Calu3 (cell line): ENCODE measurements around the gene TMA7B. TPM values are rescaled to one million over a fixed set of nuclear protein-coding genes. Genes with fewer than 3 reads are reported as not detected.

Source experiments
- BruUV-seq: library from RNA; stranded (reverse); fragments of 400-500 nt; replicated peaks from 2 replicates; lab custom pipeline; 2021; lab: Mats Ljungman, UMichigan
- CTCF ChIA-PET: fragments of 300-600 bp; sonication (Branson Sonifier 250); formaldehyde crosslinking; loops from one replicate; lab custom pipeline; 2022; ENCODE audit warnings: antibody characterized with exemption; lab: Charles Lee
- DNase-seq: peaks from one replicate; pipeline ENCODE4 v3.0.0; 2022
- H3K27ac Mint-ChIP-seq: one replicate; pipeline ENCODE4 v1.8.0; 2022; ENCODE audit warnings: mixed read lengths; ENCODE audit not compliant: unreplicated experiment
- H3K27me3 Mint-ChIP-seq: one replicate; pipeline ENCODE4 v1.8.0; 2022; ENCODE audit warnings: mixed read lengths; ENCODE audit not compliant: unreplicated experiment
- H3K36me3 Mint-ChIP-seq: one replicate; pipeline ENCODE4 v1.8.0; 2022; ENCODE audit warnings: mild to moderate bottlenecking, moderate library complexity, mixed read lengths; ENCODE audit not compliant: insufficient read depth, unreplicated experiment
- H3K4me1 Mint-ChIP-seq: one replicate; pipeline ENCODE4 v1.8.0; 2022; ENCODE audit warnings: mild to moderate bottlenecking, low read depth, mixed read lengths; ENCODE audit not compliant: unreplicated experiment
- H3K4me3 Mint-ChIP-seq: one replicate; pipeline ENCODE4 v1.8.0; 2022; ENCODE audit warnings: mild to moderate bottlenecking, low read depth, moderate library complexity, mixed read lengths; ENCODE audit not compliant: unreplicated experiment
- H3K9me3 Mint-ChIP-seq: one replicate; pipeline ENCODE4 v1.8.0; 2022; ENCODE audit warnings: low read depth, mixed read lengths; ENCODE audit not compliant: unreplicated experiment
- intact Hi-C: fragments of 100-400 bp; cut with micrococcal nuclease; formaldehyde crosslinking; loops from one replicate; pipeline ENCODE4 v1.10.0; 2022; ENCODE audit not compliant: unreplicated experiment
- total RNA-seq: library from RNA; stranded (reverse); gene quantifications from 2 replicates; pipeline ENCODE4 v1.2.3, GENCODE V29; 2022
- TF ChIP-seq, protein P1 (sequence below): fragments of 200-600 bp; IDR thresholded peaks from one replicate; pipeline ENCODE4 v1.8.0; 2022; ENCODE audit warnings: antibody characterized with exemption; ENCODE audit not compliant: unreplicated experiment

The TMA7B gene
- total RNA-seq, 1 experiment from 2014 or later: not detected

DNA sequence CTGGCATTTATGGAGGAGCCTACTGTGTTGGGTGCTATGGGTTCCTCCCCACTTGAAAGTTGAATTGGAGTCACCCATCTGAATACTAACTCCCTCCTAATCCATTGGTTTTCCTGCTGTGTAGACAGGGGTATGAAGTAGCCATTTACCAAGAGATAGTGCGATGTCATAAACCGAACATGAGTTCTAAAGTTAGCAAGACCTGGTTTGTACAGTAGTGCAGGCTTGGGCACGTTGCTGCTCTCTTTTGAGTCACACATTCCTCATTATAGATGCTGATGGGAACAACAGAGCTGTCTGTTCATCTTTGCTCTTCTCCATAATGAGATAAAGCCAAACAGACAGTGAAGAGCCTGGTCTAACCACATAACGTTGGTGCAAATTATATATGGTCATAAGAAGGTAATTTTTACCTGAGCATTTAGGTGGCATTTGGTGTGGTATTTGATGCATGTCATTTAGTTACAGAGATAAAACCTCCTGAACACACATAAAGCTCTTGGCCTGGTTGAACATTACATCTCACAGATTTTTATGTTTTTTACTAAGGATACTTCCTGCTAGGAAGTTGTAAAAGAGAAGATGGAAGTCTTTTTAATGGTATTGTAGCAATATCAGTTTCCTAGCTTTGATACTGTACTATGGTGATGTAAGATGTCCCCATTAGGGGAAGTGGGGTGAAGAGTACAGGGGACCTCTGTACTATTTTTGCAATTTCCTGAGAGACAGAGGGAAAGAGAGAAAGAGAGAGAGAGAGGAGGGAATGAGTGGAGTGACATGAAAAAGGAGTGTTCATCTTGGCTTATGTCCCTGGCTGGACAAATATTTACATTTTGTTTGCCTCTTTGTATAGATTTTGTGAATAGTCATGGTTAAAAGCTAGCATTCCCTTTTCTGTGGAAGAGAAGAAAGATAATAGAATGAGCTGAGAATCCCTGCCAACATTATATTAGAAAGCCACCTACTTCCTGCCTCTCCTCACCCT is 31.4 kb upstream of the TMA7B start:
- TF ChIP-seq, protein P1, sequence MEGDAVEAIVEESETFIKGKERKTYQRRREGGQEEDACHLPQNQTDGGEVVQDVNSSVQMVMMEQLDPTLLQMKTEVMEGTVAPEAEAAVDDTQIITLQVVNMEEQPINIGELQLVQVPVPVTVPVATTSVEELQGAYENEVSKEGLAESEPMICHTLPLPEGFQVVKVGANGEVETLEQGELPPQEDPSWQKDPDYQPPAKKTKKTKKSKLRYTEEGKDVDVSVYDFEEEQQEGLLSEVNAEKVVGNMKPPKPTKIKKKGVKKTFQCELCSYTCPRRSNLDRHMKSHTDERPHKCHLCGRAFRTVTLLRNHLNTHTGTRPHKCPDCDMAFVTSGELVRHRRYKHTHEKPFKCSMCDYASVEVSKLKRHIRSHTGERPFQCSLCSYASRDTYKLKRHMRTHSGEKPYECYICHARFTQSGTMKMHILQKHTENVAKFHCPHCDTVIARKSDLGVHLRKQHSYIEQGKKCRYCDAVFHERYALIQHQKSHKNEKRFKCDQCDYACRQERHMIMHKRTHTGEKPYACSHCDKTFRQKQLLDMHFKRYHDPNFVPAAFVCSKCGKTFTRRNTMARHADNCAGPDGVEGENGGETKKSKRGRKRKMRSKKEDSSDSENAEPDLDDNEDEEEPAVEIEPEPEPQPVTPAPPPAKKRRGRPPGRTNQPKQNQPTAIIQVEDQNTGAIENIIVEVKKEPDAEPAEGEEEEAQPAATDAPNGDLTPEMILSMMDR: no peak
- no peak overlapping the region for H3K27ac Mint-ChIP-seq
- no peak for DNase-seq
- H3K4me1 Mint-ChIP-seq: no peaks in the 10 kb centered on the region
- intact Hi-C loops: no loop called here
- peaks cover 44% of the 10 kb centered on the region for H3K27me3 Mint-ChIP-seq
- CTCF ChIA-PET: interaction anchor here (1.4 kb wide), 1 partner anchor 96 kb away, joined by 3 read pairs; no protein-coding TSS in a partner anchor
- H3K36me3 Mint-ChIP-seq: no peaks in the 10 kb centered on the region
- H3K9me3 Mint-ChIP-seq: no peaks in the 10 kb centered on the region
- no peak overlapping the region for H3K4me3 Mint-ChIP-seq
- BruUV-seq: no TSS peak

DNA sequence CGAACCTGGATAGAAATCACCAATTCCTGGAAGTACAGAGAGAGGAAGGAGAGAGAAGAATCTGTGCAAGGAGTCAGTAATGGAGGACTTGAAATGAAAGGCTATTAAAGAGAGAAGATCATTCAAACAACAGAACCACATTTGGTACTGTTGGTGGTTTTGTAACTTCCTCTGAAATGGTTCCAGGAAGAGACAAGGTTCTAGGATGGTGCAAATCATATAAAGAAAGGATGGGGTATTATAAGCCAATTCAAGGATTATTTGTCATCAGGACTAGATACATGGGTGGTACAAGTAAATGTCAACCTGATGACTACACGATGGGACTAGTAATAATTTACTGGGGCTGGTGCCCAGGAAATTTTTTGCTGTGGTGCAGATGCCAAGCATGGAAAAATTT is 28.9 kb upstream of the TMA7B start:
- CTCF ChIA-PET: interaction anchor here (0.5 to 1.7 kb wide), 2 partner anchors 23 to 68 kb away, joined by 3 to 4 read pairs; no protein-coding TSS in a partner anchor
- Mint-ChIP-seq H3K27me3 (peaks cover 44% of the 10 kb centered on the region), H3K9me3 (no peaks in the 10 kb centered on the region), H3K4me1 (no peaks in the 10 kb centered on the region), H3K4me3 (no peak overlapping the region), H3K36me3 (no peaks in the 10 kb centered on the region), H3K27ac (no peak overlapping the region)
- DNase-seq: no peak
- no TSS peak for BruUV-seq
- intact Hi-C loops: loop anchor here (10.0 kb wide), 1 partner anchor 386 kb away; no protein-coding TSS in a partner anchor
- TF ChIP-seq, protein P1: no peak

DNA sequence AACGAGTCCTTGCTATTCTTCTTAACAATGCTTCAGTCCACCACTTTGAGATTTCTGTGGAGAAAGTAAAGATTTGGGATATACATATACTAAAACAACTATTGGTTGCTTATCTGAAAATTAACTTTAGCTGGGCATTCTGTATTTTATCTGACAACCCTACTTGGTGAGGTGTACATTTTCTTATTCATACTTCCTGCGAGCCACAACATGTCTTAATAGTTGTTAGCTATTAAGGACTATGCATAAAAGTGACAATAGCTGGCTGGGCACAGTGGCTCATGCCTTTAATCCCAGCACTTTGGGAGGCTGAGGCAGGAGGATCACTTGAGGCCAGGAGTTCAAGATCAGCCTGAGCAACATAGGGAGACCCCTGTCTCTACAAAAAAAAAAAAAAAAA is 28.0 kb upstream of the TMA7B start:
- Mint-ChIP-seq H3K27ac (no peak overlapping the region), H3K4me1 (no peaks in the 10 kb centered on the region), H3K27me3 (peaks cover 47% of the 10 kb centered on the region), H3K36me3 (no peaks in the 10 kb centered on the region), H3K9me3 (no peaks in the 10 kb centered on the region), H3K4me3 (no peak overlapping the region)
- TF ChIP-seq, protein P1: no peak
- no peak for DNase-seq
- intact Hi-C loops: loop anchor here (1.0 to 10.0 kb wide), 2 partner anchors 92 to 387 kb away; no protein-coding TSS in a partner anchor
- no TSS peak for BruUV-seq
- CTCF ChIA-PET: interaction anchor here (0.6 to 1.7 kb wide), 7 partner anchors 13 to 215 kb away, joined by 3 to 5 read pairs (median 4); no protein-coding TSS in a partner anchor

DNA sequence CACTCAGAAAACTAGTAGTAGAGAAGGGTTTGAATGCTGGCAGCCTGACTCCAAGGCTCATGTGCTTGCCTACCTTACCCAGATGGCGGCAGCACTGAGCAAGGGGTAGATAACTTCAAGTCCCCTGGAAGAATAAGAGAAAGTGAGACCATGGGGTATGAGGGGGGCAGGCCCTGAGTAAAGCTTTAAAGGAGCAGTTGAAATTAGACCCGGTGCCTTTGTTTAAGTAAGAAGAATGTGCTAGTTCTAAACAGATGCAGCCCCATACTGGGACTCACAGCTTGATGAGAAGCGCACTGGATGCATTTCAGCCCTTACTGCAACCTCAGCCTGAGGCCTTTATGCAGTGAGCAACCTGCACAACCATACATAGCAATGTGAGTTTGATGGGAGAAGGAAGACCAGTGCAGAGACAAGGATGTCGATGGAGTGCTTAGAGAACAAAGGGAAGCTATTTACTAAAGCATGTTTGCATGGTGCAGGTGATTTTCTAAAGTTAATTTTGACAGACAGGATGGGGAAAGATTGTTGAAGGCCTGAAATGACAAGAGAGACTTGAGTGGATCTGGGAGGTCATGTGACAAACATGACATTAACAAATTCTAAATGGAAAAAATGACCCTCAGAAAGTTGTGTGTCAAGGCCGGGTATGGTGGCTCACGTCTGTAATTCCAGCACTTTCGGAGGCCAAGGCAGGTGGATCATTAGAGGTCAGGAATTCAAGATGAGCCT is 27.1 kb upstream of the TMA7B start:
- DNase-seq: peak; percentile 58

More for the DNA sequence above, 27.1 kb upstream of the TMA7B start:
- no peaks in the 10 kb centered on the region for H3K4me1 Mint-ChIP-seq
- TF ChIP-seq, protein P1: peak; percentile 83
- BruUV-seq: no TSS peak
- no peaks in the 10 kb centered on the region for H3K36me3 Mint-ChIP-seq
- intact Hi-C loops: loop anchor here (1.0 to 10.0 kb wide), 2 partner anchors 91 to 388 kb away; no protein-coding TSS in a partner anchor
- no peak overlapping the region for H3K4me3 Mint-ChIP-seq
- H3K27me3 Mint-ChIP-seq: peaks cover 57% of the 10 kb centered on the region
- H3K27ac Mint-ChIP-seq: no peak overlapping the region
- CTCF ChIA-PET: interaction anchor here (0.6 to 1.7 kb wide), 9 partner anchors 12 to 329 kb away, joined by 3 to 5 read pairs (median 3); no protein-coding TSS in a partner anchor
- no peaks in the 10 kb centered on the region for H3K9me3 Mint-ChIP-seq
